Measurements from ENCODE around the gene MTOR.

DNA sequence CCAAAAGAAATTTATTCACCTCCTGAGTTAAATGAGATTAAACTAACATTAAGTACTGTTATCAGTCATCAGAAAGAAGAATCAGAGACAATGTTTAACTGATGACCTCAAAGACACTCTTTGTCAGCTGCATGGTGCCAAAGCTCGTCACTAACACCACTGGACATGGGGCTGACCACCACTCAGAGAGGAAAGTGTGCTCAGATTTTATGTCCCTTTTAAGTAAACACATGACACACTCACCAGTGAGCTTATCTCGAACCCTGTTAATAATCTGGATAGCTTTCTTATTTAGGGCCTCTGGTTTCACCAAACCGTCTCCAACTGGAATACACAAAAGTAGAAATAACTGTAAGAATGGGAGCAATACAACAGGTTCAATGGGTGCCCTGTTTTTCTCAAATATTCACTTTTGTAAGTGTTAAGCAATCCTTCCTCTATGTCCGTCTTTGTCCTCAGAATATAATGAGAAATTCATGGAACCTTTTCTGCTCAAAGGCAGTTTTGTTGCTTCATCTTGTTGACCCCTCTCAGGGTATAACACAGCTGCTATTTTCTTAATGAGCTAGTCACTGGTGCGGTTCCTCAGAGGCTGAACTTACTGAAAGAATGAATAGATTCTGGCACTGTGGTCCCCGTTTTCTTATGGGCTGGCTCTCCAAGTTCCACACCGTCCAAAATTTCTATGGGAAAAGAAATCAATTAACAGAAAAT is 153.1 kb downstream of the MTOR start:
- TF ChIP-seq POLR2A (IDR thresholded peaks at IDR 0.05): no peak
- TF ChIP-seq, protein P1, sequence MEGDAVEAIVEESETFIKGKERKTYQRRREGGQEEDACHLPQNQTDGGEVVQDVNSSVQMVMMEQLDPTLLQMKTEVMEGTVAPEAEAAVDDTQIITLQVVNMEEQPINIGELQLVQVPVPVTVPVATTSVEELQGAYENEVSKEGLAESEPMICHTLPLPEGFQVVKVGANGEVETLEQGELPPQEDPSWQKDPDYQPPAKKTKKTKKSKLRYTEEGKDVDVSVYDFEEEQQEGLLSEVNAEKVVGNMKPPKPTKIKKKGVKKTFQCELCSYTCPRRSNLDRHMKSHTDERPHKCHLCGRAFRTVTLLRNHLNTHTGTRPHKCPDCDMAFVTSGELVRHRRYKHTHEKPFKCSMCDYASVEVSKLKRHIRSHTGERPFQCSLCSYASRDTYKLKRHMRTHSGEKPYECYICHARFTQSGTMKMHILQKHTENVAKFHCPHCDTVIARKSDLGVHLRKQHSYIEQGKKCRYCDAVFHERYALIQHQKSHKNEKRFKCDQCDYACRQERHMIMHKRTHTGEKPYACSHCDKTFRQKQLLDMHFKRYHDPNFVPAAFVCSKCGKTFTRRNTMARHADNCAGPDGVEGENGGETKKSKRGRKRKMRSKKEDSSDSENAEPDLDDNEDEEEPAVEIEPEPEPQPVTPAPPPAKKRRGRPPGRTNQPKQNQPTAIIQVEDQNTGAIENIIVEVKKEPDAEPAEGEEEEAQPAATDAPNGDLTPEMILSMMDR (IDR thresholded peaks at IDR 0.05): no peak
